GM19463 (cell line): Measurements from ENCODE around the gene ZKSCAN2.

Experiments used
- ATAC-seq: cut with Tn5 transposase; IDR thresholded peaks from one replicate; pipeline ENCODE4 v1.9.1; 2021; ENCODE audit warnings: mild to moderate bottlenecking, moderate library complexity; ENCODE audit not compliant: unreplicated experiment

ZKSCAN2 gene

DNA sequence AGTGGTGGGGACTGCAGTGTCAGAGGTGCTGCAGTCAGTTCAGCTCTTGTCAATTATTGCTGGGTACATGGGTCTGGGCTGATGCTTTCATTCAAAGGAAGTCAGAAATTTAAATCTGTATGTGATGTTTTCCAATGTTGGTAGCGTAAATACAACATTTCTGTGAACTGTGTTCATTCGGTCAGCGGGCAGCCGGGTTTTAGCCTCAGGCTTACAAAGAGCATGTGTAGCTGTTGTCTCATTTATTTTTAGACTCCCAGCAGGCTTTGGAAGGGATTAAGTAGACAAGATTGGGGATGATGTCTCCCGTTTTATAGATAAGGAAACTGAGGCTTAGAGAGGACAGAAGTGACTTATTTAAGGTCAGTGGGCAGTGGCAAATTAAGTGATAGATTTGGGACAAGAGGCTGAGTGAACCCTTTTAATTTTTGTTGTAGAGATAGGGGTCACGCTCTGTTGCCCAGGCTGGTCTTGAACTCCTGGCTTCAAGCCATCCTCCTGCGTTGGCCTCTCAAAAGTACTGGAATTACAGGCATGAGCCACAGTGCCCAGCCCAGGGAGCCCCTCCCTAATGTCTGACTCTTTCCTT, 32.8 kb downstream of the ZKSCAN2 start:
- no peak for ATAC-seq

DNA sequence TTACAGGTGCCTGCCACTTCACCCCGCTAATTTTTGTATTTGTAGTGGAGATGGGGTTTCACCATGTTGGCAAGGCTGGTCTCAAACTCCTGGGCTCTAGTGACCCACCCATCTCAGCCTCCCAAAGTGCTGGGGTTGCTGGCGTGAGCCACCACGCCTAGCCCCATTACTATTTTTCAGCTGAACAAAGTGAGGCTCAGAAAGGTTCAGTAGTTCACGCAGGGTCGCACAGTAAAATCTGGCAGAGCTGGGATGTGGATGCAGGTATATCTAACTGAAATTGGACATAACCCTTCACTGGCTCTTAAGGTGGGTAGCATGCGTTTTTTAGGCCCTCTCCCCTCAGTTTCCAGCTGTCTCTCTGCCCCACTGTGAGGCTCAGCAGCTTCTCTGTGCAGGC, 33.7 kb downstream of the ZKSCAN2 start:
- ATAC-seq = no peak

GRCh38 chr16:25222959-25223358, 34.7 kb downstream of the ZKSCAN2 start:
- ATAC-seq = no peak

GRCh38 chr16:25219070-25219737, 38.4 kb downstream of the ZKSCAN2 start:
- no peak for ATAC-seq

GRCh38 chr16:25217921-25218320, 39.7 kb downstream of the ZKSCAN2 start:
- no peak for ATAC-seq

DNA sequence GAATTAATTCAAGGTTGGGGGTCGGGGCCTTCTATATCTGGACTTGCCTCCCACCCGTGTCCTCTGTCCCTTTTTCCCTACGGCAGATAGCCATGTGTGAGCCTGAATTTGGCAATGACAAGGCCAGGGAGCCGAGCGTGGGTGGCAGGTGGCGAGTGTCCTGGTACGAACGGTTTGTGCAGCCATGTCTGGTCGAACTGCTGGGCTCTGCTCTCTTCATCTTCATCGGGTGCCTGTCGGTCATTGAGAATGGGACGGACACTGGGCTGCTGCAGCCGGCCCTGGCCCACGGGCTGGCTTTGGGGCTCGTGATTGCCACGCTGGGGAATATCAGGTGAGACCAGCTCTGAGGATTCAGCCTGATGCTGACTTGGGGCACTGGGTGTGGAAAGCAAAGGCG, 40.5 kb downstream of the ZKSCAN2 start:
- ATAC-seq = no peak

GRCh38 chr16:25213709-25214397, 43.8 kb downstream of the ZKSCAN2 start:
- no peak for ATAC-seq

GRCh38 chr16:25212636-25213035, 45.0 kb downstream of the ZKSCAN2 start:
- no peak for ATAC-seq

- ATAC-seq = no peak
These were observed 46.9 kb downstream of the ZKSCAN2 start for GRCh38 chr16:25210758-25211157.

DNA sequence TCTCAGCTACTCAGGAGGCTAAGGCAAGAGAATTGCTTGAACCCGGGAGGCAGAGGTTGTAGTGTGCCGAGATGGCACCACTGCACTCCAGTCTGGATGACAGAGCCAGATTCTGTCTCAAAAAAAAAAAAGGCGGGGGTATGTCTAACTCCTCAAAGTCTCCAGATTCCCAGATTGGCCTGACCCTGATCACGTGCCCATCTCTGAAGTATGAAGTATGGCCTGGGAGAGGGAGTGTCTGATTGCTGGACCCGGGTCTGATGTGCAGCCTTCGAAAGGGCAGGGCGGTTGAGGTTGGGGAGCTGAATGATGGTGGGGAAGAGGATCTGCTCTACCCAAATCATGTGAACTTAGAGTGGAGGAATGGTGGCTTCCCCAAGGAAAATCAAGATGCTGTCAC, 58.2 kb downstream of the ZKSCAN2 start:
- no peak for ATAC-seq

DNA sequence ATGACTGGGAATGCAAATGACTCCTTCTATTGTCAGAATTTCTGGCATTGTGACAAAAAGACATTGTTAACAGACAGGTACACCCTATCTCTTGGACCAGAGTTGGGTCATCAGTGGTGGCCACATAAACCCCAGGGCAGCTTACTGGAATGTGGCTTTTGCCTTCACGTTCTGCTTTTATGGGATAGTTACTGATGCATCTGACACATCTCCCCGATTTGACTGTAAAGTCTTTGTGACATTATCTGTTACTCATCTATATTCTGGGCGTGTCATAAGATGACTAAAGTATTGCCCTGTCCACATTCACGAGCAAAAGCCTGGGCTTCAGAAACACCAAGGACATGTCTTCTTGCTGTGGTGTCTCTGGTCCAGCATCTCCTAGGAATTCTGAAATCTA, 59.6 kb downstream of the ZKSCAN2 start:
- ATAC-seq = no peak

DNA sequence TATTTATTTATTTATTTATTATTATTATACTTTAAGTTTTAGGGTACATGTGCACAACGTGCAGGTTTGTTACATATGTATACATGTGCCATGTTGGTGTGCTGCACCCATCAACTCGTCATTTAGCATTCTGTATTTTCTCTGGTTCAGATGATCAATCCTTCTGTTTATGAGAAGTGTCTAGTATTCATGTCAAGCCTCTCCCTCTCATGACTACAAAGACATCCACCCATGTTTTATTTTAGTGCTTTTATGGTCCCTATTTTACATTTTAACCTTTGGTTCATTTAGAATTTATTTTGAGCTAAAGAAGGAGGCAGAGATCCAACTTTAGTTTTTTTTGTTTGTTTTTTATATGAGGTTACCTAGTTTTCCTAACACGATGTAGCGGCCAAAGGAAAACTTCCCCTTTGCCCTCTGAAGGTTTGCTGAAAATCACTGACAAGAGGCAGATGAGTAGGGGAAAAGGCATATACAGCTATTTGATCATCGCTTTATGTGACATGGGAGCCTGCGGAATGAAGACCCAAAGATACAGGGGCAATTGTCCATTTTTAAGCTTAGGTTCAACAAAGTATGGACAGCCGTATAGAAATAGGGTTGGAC, 63.3 kb downstream of the ZKSCAN2 start:
- ATAC-seq = no peak

GRCh38 chr16:25192096-25192495, 65.5 kb downstream of the ZKSCAN2 start:
- no peak for ATAC-seq

DNA sequence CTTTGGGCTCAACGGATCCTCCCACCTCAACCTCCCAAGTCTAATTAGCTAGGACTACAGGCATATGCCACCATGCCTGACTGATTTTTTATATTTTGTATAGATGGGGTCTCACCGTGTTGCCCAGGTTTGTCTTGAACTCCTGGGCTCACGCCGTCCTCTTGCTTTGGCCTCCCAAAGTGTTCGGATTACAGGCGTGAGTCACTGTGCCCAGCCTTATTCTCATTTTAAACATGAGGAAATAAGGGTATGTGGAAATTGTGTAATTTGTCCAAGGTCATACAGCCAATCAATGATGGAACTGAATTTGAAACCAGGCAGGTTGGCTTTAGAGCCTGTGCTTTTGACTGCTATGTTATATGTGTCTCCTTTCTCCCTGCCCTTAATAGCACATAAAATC, 68.3 kb downstream of the ZKSCAN2 start:
- ATAC-seq = no peak

- ATAC-seq = no peak
These were observed 70.2 kb downstream of the ZKSCAN2 start for GRCh38 chr16:25187491-25187795.
